B cell (primary cell): Measurements from ENCODE around the gene LEMD3.

Source experiments
- EZH2 ChIP-seq: IDR thresholded peaks from 2 replicates; pipeline ENCODE4 v1.6.1; 2012; ENCODE audit warnings: borderline replicate concordance, low read depth, mild to moderate bottlenecking, moderate library complexity, low read length; ENCODE audit not compliant: insufficient read depth, poor library complexity, severe bottlenecking
- TF ChIP-seq, protein P1 (sequence below): fragments of 200-600 bp; IDR thresholded peaks from one replicate; pipeline ENCODE4 v1.8.0; 2022; ENCODE audit warnings: antibody characterized with exemption, mild to moderate bottlenecking

- TF ChIP-seq, protein P1, sequence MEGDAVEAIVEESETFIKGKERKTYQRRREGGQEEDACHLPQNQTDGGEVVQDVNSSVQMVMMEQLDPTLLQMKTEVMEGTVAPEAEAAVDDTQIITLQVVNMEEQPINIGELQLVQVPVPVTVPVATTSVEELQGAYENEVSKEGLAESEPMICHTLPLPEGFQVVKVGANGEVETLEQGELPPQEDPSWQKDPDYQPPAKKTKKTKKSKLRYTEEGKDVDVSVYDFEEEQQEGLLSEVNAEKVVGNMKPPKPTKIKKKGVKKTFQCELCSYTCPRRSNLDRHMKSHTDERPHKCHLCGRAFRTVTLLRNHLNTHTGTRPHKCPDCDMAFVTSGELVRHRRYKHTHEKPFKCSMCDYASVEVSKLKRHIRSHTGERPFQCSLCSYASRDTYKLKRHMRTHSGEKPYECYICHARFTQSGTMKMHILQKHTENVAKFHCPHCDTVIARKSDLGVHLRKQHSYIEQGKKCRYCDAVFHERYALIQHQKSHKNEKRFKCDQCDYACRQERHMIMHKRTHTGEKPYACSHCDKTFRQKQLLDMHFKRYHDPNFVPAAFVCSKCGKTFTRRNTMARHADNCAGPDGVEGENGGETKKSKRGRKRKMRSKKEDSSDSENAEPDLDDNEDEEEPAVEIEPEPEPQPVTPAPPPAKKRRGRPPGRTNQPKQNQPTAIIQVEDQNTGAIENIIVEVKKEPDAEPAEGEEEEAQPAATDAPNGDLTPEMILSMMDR, result no peak
- no peak for TF ChIP-seq EZH2
Observed at GRCh38 chr12:65188179-65188701, 18.9 kb downstream of the LEMD3 start.
